Gastrocnemius medialis (tissue), 4 donors: ENCODE data around the gene GFY.

Source experiments
- POLR2A ChIP-seq, 2 donors: fragments of 450-650 bp; IDR thresholded peaks; one replicate each; pipeline ENCODE4 v1.6.1; 2017; ENCODE audit warnings: antibody characterized with exemption in 2 of 2, mild to moderate bottlenecking in 2 of 2, moderate library complexity in 2 of 2
- TF ChIP-seq, protein P1 (sequence below), 5 experiments: fragments of 450-650 bp in 3 of 5; fragments of 200-600 bp in 2 of 5; sonication (generic) in 2 of 5; IDR thresholded peaks in 4 of 5; conservative IDR thresholded peaks in 1 of 5; 1 replicate in 4 of 5; 2 replicates in 1 of 5; pipeline ENCODE4 v1.5.1; 2016 to 2019; ENCODE audit warnings: antibody characterized with exemption in 5 of 5, mild to moderate bottlenecking in 3 of 5, moderate library complexity in 3 of 5

- TF ChIP-seq, protein P1, sequence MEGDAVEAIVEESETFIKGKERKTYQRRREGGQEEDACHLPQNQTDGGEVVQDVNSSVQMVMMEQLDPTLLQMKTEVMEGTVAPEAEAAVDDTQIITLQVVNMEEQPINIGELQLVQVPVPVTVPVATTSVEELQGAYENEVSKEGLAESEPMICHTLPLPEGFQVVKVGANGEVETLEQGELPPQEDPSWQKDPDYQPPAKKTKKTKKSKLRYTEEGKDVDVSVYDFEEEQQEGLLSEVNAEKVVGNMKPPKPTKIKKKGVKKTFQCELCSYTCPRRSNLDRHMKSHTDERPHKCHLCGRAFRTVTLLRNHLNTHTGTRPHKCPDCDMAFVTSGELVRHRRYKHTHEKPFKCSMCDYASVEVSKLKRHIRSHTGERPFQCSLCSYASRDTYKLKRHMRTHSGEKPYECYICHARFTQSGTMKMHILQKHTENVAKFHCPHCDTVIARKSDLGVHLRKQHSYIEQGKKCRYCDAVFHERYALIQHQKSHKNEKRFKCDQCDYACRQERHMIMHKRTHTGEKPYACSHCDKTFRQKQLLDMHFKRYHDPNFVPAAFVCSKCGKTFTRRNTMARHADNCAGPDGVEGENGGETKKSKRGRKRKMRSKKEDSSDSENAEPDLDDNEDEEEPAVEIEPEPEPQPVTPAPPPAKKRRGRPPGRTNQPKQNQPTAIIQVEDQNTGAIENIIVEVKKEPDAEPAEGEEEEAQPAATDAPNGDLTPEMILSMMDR (IDR thresholded peaks at IDR 0.05 in 4 of 5, conservative IDR thresholded peaks at IDR 0.05 in 1 of 5) = no peak
- no peak for TF ChIP-seq POLR2A (IDR thresholded peaks at IDR 0.05)
These were observed 42.5 kb upstream of the GFY start for GRCh38 chr19:49382639-49383038.
